ENCODE data around the gene CSMD2. TPM values are rescaled to one million over a fixed set of nuclear protein-coding genes. Genes with fewer than 3 reads are reported as not detected.

Gene CSMD2
- total and polyA plus RNA-seq, 2 donors from 2014 or later, result 0.47 TPM; not detected in 1

- no peak for FAIRE-seq
- intact Hi-C loops (cut with DNase I), result no loop called here
- H3K4me1 ChIP-seq (ENCODE audit: control insufficient read depth in 2 of 3, insufficient read depth in 2 of 3, low read depth in 1 of 3, low read length in 3 of 3), result no peaks in the 10 kb centered on the region
These were observed 540.6 kb downstream of the CSMD2 start for GRCh38 chr1:33624261-33624990.

DNA sequence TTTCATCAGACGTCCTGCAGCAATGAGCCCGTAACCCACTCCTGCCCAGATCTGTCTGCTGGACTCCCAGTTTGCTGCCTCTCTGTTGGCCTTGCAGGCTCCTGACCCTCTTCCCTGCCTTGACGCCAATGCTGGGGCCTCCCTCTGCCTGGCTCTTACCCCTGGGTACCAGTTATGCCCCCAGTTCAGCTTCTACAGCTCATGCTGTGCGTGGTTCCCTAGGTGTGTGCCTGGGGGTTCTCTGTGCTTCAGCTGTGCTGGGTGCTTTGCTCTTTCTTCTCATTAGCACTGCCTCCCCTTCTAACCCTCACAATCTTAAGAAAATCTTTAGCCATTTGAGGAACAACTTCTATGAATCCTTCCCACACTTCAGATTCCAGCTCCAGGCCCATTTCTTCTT is 541.2 kb downstream of the CSMD2 start:
- no peaks in the 10 kb centered on the region for H3K9me3 ChIP-seq (ENCODE audit: control insufficient read depth in 2 of 3, insufficient read depth in 1 of 3, low read length in 3 of 3)
- intact Hi-C loops (cut with DNase I), result no loop called here
- no peak overlapping the region for H3K4me3 ChIP-seq (ENCODE audit: low read length in 3 of 3)
- FAIRE-seq, result no peak
- no peaks in the 10 kb centered on the region for H3K27me3 ChIP-seq (ENCODE audit: control insufficient read depth, insufficient read depth, low read length)
- H3K9ac ChIP-seq (ENCODE audit: low read length in 3 of 3), result no peak overlapping the region
- H3K36me3 ChIP-seq (ENCODE audit: control insufficient read depth in 2 of 3, insufficient read depth in 3 of 3, low read length in 3 of 3), result no peaks in the 10 kb centered on the region
- H3K27ac ChIP-seq (ENCODE audit: low read depth in 2 of 2, low read length in 2 of 2), result no peak overlapping the region
- TF ChIP-seq, protein P1, sequence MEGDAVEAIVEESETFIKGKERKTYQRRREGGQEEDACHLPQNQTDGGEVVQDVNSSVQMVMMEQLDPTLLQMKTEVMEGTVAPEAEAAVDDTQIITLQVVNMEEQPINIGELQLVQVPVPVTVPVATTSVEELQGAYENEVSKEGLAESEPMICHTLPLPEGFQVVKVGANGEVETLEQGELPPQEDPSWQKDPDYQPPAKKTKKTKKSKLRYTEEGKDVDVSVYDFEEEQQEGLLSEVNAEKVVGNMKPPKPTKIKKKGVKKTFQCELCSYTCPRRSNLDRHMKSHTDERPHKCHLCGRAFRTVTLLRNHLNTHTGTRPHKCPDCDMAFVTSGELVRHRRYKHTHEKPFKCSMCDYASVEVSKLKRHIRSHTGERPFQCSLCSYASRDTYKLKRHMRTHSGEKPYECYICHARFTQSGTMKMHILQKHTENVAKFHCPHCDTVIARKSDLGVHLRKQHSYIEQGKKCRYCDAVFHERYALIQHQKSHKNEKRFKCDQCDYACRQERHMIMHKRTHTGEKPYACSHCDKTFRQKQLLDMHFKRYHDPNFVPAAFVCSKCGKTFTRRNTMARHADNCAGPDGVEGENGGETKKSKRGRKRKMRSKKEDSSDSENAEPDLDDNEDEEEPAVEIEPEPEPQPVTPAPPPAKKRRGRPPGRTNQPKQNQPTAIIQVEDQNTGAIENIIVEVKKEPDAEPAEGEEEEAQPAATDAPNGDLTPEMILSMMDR (IDR thresholded peaks at IDR 0.05; ENCODE audit: borderline replicate concordance, extremely low read depth, insufficient read depth), result no peak
- no peak for DNase-seq
- no peaks in the 10 kb centered on the region for H3K4me1 ChIP-seq (ENCODE audit: control insufficient read depth in 2 of 3, insufficient read depth in 2 of 3, low read depth in 1 of 3, low read length in 3 of 3)

More at GRCh38 chr1:33624261-33624990, 540.6 kb downstream of the CSMD2 start:
- no peaks in the 10 kb centered on the region for H3K27me3 ChIP-seq (ENCODE audit: control insufficient read depth, insufficient read depth, low read length)
- no peak for DNase-seq
- TF ChIP-seq, protein P1 (IDR thresholded peaks at IDR 0.05; ENCODE audit: borderline replicate concordance, extremely low read depth, insufficient read depth), result no peak
- H3K9me3 ChIP-seq (ENCODE audit: control insufficient read depth in 2 of 3, insufficient read depth in 1 of 3, low read length in 3 of 3), result no peaks in the 10 kb centered on the region
- H3K9ac ChIP-seq (ENCODE audit: low read length in 3 of 3), result no peak overlapping the region
- H3K36me3 ChIP-seq (ENCODE audit: control insufficient read depth in 2 of 3, insufficient read depth in 3 of 3, low read length in 3 of 3), result no peaks in the 10 kb centered on the region
- H3K27ac ChIP-seq (ENCODE audit: low read depth in 2 of 2, low read length in 2 of 2), result no peak overlapping the region
- no peak overlapping the region for H3K4me3 ChIP-seq (ENCODE audit: low read length in 3 of 3)

GRCh38 chr1:33622757-33623156 is 542.3 kb downstream of the CSMD2 start:
- intact Hi-C loops (cut with DNase I), result no loop called here

More at GRCh38 chr1:33622757-33623156, 542.3 kb downstream of the CSMD2 start:
- no peak overlapping the region for H3K9ac ChIP-seq (ENCODE audit: low read length in 3 of 3)
- FAIRE-seq (no peak), DNase-seq (no peak)
- no peaks in the 10 kb centered on the region for H3K36me3 ChIP-seq (ENCODE audit: control insufficient read depth in 2 of 3, insufficient read depth in 3 of 3, low read length in 3 of 3)
- H3K4me3 ChIP-seq (ENCODE audit: low read length in 3 of 3), result no peak overlapping the region
- H3K4me1 ChIP-seq (ENCODE audit: control insufficient read depth in 2 of 3, insufficient read depth in 2 of 3, low read depth in 1 of 3, low read length in 3 of 3), result no peaks in the 10 kb centered on the region
- TF ChIP-seq, protein P1 (IDR thresholded peaks at IDR 0.05; ENCODE audit: borderline replicate concordance, extremely low read depth, insufficient read depth), result no peak
- no peak overlapping the region for H3K27ac ChIP-seq (ENCODE audit: low read depth in 2 of 2, low read length in 2 of 2)
- no peaks in the 10 kb centered on the region for H3K27me3 ChIP-seq (ENCODE audit: control insufficient read depth, insufficient read depth, low read length)
- no peaks in the 10 kb centered on the region for H3K9me3 ChIP-seq (ENCODE audit: control insufficient read depth in 2 of 3, insufficient read depth in 1 of 3, low read length in 3 of 3)

All from kidney (tissue), 14 donors.